Effector memory CD4-positive, alpha-beta T cell (primary cell): ENCODE data around the gene TXK.

Source experiments
- DNase-seq, 3 donors: peaks; one replicate each; pipeline ENCODE4 v3.0.0-alpha.2; 2020
- H3K27ac ChIP-seq: 2 replicates; pipeline ENCODE4 v1.7.0; 2013; ENCODE audit warnings: mild to moderate bottlenecking, low read length, moderate library complexity; ENCODE audit not compliant: insufficient read depth, poor library complexity, severe bottlenecking
- H3K27me3 ChIP-seq: replicated peaks from 2 replicates; pipeline ENCODE4 v1.7.0; 2013; ENCODE audit warnings: mild to moderate bottlenecking, low read length; ENCODE audit not compliant: insufficient read depth, control insufficient read depth, poor library complexity, severe bottlenecking
- H3K36me3 ChIP-seq: 2 replicates; pipeline ENCODE4 v1.7.0; 2013; ENCODE audit warnings: mild to moderate bottlenecking, low read length, moderate library complexity; ENCODE audit not compliant: control insufficient read depth, insufficient read depth
- H3K4me1 ChIP-seq: 2 replicates; pipeline ENCODE4 v1.7.0; 2013; ENCODE audit warnings: low read length, mild to moderate bottlenecking; ENCODE audit not compliant: control insufficient read depth, insufficient read depth, poor library complexity, severe bottlenecking
- H3K4me3 ChIP-seq: 2 replicates; pipeline ENCODE4 v1.7.0; 2013; ENCODE audit warnings: low read length, low read depth, mild to moderate bottlenecking; ENCODE audit not compliant: insufficient read depth, poor library complexity, severe bottlenecking
- H3K9me3 ChIP-seq: 2 replicates; pipeline ENCODE4 v1.7.0; 2013; ENCODE audit warnings: mild to moderate bottlenecking, low read length, moderate library complexity; ENCODE audit not compliant: control insufficient read depth

The TXK gene

DNA sequence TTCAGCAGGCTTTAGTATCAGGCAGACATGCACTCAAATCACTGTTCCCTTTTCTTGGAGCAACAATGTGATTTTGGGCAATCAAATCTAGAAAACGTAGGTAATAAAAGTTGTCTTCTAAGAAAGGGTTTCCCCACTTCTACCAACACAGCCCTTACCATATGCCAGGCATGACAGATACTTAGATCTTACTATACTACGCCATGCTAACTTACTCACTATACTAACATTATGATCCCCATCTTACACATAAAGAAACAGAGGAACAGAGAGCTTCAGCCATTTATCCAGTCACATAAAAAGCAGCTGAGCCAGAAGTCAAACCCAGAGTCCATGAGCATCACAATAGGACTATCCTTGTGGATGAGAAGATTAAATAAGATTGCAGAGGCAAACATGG is 9.2 kb downstream of the TXK start:
- DNase-seq = no peak
- no peak overlapping the region for H3K4me3 ChIP-seq
- no peaks in the 10 kb centered on the region for H3K36me3 ChIP-seq
- H3K9me3 ChIP-seq = no peaks in the 10 kb centered on the region
- no peaks in the 10 kb centered on the region for H3K27me3 ChIP-seq
- peaks cover 22% of the 10 kb centered on the region for H3K4me1 ChIP-seq
- H3K27ac ChIP-seq = no peak overlapping the region

DNA sequence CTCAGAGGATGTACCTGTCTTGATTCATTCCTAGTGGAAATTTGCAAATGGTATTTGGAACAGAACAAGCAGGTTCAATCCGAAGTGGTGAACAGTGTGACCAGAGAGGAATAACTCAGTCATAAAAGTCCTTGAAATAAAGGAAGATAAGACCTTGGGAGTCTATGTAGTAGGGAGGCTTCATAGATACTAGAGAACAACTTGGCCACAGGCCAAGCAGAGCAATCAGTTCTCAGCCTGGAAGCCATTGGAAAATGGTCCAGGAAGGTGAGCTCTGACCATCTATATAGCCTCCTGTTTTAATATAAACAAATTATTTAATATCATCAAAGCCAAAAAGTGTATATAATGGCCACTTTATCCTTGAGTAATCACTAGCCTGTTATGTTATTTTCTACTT is 11.3 kb downstream of the TXK start:
- H3K4me1 ChIP-seq = peaks cover 15% of the 10 kb centered on the region
- H3K9me3 ChIP-seq = no peaks in the 10 kb centered on the region
- H3K36me3 ChIP-seq = no peaks in the 10 kb centered on the region
- H3K4me3 ChIP-seq = no peak overlapping the region
- H3K27me3 ChIP-seq = no peaks in the 10 kb centered on the region
- no peak overlapping the region for H3K27ac ChIP-seq
- no peak for DNase-seq

DNA sequence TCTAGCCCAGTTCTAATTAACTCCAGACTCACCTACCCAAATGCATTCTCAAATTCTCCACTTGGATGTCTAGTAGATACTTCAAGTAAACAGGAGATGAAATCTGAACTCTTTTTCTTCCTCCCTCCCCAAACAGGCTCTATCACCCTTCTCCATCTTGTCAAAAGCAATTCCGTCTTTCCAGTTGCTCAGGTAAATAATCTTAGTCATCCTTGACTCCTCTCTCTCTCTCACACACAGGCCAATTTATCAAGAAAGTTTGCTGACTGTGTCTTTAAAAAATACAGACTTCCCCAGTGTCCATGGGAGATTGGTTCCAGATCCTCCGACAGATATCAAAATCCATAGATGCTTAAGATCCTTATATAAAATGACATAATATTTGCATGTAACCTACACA is 12.9 kb downstream of the TXK start:
- H3K4me1 ChIP-seq = peaks cover 19% of the 10 kb centered on the region

DNA sequence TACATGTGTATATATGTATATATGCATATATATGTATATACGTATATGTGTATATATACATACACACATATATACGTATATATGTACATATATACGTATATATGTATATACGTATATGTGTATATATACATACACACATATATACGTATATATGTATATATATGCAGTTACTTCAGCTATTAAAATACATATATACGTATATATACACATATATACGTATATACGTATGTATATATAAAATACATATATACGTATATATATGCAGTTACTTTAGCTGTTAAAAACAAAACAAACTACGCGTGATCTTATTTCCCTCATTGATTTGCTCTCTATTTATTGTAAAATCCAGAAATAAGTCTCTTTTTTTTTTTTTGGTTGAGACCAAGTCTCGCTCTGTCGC is 13.9 kb downstream of the TXK start:
- Histone ChIP-seq H3K4me3 (no peak overlapping the region), H3K27ac (no peak overlapping the region), H3K36me3 (no peaks in the 10 kb centered on the region), H3K4me1 (peaks cover 17% of the 10 kb centered on the region), H3K27me3 (no peaks in the 10 kb centered on the region), H3K9me3 (no peaks in the 10 kb centered on the region)
- no peak for DNase-seq

More for the DNA sequence above, 12.9 kb downstream of the TXK start:
- Histone ChIP-seq H3K27me3 (no peaks in the 10 kb centered on the region), H3K27ac (no peak overlapping the region), H3K9me3 (no peaks in the 10 kb centered on the region), H3K36me3 (no peaks in the 10 kb centered on the region), H3K4me3 (no peak overlapping the region)
- DNase-seq = no peak

DNA sequence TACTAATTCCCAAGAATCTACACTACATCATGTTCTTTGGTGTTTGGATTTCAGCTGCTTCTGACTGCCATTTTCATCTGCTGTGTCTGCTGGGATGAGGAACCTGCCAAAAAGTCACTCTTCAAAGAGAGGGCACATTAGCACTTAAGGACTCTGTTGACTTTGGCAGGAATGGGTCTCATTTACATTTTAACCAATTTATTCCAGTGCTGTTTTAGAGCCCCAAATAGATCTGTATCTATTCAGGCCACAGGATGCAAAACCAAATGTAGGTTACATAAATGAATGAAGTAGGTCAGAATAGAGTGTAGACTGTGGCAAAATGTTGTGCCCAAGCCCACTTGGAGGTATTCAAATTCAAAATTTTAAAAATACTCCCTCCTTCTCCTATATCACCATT is 14.4 kb downstream of the TXK start:
- Histone ChIP-seq H3K27ac (no peak overlapping the region), H3K9me3 (no peaks in the 10 kb centered on the region), H3K36me3 (no peaks in the 10 kb centered on the region), H3K4me3 (no peak overlapping the region), H3K4me1 (peaks cover 13% of the 10 kb centered on the region), H3K27me3 (no peaks in the 10 kb centered on the region)
- no peak for DNase-seq

DNA sequence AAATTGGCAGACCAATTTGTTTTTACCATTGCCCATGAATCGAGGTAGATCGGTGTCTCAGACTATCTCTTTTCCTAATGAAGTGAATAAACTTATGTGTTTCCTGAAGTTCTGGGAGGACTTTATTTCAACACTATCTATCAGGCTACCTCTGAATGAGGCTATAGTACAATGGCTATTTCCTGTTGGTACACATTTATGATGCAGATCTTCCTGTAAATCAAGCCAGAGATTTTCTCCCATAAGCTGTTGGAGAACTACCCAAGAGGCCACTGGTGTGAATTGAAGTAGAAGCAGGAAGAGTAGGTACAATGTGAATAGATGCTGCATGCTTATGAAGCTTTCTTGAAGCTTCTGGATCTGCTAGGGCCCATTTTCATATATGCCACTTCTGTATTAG is 16.0 kb downstream of the TXK start:
- Histone ChIP-seq H3K4me3 (no peak overlapping the region), H3K9me3 (no peaks in the 10 kb centered on the region), H3K4me1 (peaks cover 4% of the 10 kb centered on the region), H3K27me3 (no peaks in the 10 kb centered on the region), H3K27ac (no peak overlapping the region), H3K36me3 (no peaks in the 10 kb centered on the region)
- no peak for DNase-seq

DNA sequence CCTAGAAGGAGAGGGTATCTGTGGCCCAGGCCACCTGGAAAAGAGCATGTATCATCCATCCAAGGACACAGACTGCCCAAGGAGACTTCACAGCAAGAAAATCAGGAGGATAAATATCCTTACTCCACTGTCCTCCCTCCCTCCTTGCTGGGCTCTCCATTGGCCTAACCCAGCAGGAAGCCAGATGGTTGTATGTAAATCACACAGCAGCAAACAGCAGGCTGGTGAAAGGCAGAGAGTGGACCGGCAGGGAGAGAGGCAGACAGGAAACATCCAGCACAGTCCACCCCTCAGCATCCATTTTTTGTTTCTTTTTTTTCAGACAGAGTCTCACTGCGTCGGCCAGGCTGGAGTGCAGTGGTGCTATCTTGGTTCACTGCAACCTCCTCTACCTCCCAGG is 17.5 kb downstream of the TXK start:
- H3K27me3 ChIP-seq = no peaks in the 10 kb centered on the region
- no peak for DNase-seq
- peaks cover 4% of the 10 kb centered on the region for H3K4me1 ChIP-seq
- no peak overlapping the region for H3K27ac ChIP-seq
- H3K4me3 ChIP-seq = no peak overlapping the region
- H3K36me3 ChIP-seq = no peaks in the 10 kb centered on the region
- H3K9me3 ChIP-seq = no peaks in the 10 kb centered on the region

DNA sequence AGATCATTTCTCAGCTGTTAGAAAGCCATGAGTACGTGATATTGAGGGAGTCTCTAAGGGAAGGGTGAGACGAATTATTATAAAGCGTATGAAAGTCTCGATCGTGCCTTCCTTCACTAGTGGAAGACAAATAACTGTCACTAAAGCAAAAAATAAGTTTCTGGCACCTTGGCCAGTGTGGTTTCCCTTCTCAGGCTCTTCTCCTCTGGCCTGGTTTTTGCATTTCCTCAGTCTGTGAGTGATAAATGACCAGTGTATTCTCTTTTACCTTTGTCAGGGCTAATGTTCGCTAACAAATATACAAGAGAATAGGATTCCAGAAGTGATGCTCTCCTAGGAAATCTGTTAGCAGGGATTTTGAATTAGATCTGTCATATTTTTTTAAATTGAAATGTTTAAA is 19.6 kb downstream of the TXK start:
- Histone ChIP-seq H3K4me1 (peaks cover 4% of the 10 kb centered on the region), H3K36me3 (peaks cover 6% of the 10 kb centered on the region), H3K27me3 (no peaks in the 10 kb centered on the region), H3K27ac (no peak overlapping the region), H3K4me3 (no peak overlapping the region), H3K9me3 (no peaks in the 10 kb centered on the region)
- no peak for DNase-seq

DNA sequence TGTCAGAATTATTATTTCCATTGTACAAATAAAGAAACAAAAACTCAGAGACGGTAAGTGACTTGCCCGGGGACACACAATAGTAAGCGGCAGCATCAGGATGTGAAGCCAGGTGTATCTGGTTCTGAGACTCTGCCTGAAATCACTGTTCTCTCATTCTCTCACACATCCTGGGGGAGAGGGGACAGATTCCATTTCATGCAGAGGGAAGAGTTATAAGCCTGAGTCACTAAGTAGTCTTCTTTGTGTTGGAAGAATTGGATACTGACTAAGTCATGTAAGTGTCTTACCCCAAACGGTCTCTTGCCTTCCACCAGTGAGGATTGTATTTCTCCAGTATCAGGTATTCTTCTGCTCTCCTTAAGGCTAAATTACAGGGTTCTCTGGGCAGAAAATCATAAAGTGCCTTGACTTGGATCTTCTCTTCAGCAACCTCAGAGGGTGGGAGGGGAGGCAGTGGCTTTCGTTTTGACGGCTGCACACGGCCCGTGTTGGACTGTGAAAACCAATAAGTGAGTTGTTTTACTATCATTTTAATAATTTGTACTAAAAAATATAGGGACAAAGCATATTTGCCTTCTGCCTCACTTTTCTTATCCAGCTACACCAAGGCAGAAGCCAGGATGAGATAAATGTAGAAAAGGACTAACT is 21.9 kb downstream of the TXK start:
- Histone ChIP-seq H3K36me3 (peaks cover 22% of the 10 kb centered on the region), H3K27me3 (no peaks in the 10 kb centered on the region), H3K4me3 (no peak overlapping the region), H3K4me1 (peaks cover 4% of the 10 kb centered on the region), H3K9me3 (no peaks in the 10 kb centered on the region), H3K27ac (no peak overlapping the region)
- DNase-seq = no peak

DNA sequence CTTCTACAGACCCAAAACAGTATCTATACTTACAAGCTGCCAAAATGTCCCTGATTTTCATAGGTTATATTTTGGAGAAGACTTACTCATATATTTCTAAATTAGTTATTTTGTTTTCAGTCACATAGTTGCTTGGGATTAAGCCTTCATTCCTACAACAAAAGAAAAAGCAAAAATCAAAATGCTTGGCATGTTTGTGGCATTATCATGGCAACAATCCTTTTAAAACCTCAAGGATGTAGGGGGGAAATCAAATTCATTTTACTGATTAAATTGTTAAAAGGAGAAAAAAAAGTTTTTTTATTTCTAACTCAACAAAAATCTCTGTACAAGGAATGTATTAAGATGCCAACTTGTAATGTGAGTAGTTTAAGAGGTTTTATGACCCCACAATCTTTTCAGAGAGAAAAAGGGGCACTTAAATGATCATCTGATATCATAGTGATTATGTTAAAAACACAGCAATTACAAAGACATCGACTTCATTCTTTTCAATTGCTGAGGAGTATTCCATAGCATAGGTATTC is 23.5 kb downstream of the TXK start:
- H3K4me1 ChIP-seq = no peaks in the 10 kb centered on the region
- no peak overlapping the region for H3K4me3 ChIP-seq
- peaks cover 29% of the 10 kb centered on the region for H3K36me3 ChIP-seq

More for the DNA sequence above, 23.5 kb downstream of the TXK start:
- Histone ChIP-seq H3K27ac (no peak overlapping the region), H3K27me3 (no peaks in the 10 kb centered on the region), H3K9me3 (no peaks in the 10 kb centered on the region)
- DNase-seq = no peak
